HEK293T (cell line): ENCODE data around the gene LAMA5.

Experiments
- ARNT ChIP-seq: fragments of 450-650 bp; IDR thresholded peaks from 2 replicates; pipeline ENCODE4 v1.6.1; 2017; ENCODE audit warnings: mild to moderate bottlenecking
- BHLHE40 ChIP-seq: fragments of 450-650 bp; IDR thresholded peaks from 2 replicates; pipeline ENCODE4 v1.6.1; 2016; ENCODE audit warnings: mild to moderate bottlenecking, moderate library complexity, borderline replicate concordance
- ELF4 ChIP-seq: fragments of 450-650 bp; IDR thresholded peaks from 2 replicates; pipeline ENCODE4 v1.6.1; 2017; ENCODE audit warnings: antibody characterized with exemption
- FOXK2 ChIP-seq: fragments of 450-650 bp; IDR thresholded peaks from 2 replicates; pipeline ENCODE4 v1.6.1; 2016; ENCODE audit warnings: mild to moderate bottlenecking
- FOXM1 ChIP-seq: fragments of 450-650 bp; IDR thresholded peaks from 2 replicates; pipeline ENCODE4 v1.6.1; 2017; ENCODE audit warnings: mild to moderate bottlenecking, borderline replicate concordance
- NFRKB ChIP-seq: fragments of 450-650 bp; IDR thresholded peaks from 2 replicates; pipeline ENCODE4 v1.6.1; 2016; ENCODE audit warnings: mild to moderate bottlenecking, moderate library complexity
- SP1 ChIP-seq: fragments of 450-650 bp; IDR thresholded peaks from 2 replicates; pipeline ENCODE4 v1.6.1; 2017
- SUZ12 ChIP-seq: fragments of 450-650 bp; IDR thresholded peaks from 2 replicates; pipeline ENCODE4 v1.6.1; 2016; ENCODE audit warnings: mild to moderate bottlenecking
- TF ChIP-seq, protein P1 (sequence below): fragments of 450-650 bp; IDR thresholded peaks from 2 replicates; pipeline ENCODE4 v1.6.1; 2016

DNA sequence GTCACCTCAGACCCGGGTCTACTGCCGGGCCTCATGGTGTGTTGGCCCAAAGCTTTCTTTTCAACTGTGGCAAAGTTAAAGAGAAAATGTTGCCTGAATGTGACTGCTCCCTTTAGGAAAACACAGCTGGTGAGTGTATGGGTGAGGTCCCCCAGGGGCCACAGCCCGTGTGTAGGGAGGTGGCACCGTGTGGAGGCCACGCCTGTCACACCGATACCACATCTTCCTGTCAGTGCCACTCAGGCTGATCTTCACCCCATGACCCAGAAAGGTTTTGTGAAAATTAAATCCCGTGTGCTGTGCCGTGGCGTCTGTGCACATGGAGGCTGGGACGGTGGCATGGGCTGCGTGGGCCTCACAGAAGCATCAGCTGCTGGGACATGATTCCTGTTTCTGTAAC, 75.0 kb downstream of the LAMA5 start:
- TF ChIP-seq ARNT = no peak
- TF ChIP-seq FOXK2 = no peak
- no peak for TF ChIP-seq FOXM1
- TF ChIP-seq ELF4 = no peak
- TF ChIP-seq BHLHE40 = no peak
- TF ChIP-seq, protein P1, sequence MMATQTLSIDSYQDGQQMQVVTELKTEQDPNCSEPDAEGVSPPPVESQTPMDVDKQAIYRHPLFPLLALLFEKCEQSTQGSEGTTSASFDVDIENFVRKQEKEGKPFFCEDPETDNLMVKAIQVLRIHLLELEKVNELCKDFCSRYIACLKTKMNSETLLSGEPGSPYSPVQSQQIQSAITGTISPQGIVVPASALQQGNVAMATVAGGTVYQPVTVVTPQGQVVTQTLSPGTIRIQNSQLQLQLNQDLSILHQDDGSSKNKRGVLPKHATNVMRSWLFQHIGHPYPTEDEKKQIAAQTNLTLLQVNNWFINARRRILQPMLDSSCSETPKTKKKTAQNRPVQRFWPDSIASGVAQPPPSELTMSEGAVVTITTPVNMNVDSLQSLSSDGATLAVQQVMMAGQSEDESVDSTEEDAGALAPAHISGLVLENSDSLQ = no peak
- no peak for TF ChIP-seq NFRKB
- TF ChIP-seq SUZ12 = no peak
- no peak for TF ChIP-seq SP1
